ENCODE measurements around the gene CDC42BPB.
A peak's percentile ranks its signal among the peaks of the same experiment; 100 is the strongest.

Gene CDC42BPB

DNA sequence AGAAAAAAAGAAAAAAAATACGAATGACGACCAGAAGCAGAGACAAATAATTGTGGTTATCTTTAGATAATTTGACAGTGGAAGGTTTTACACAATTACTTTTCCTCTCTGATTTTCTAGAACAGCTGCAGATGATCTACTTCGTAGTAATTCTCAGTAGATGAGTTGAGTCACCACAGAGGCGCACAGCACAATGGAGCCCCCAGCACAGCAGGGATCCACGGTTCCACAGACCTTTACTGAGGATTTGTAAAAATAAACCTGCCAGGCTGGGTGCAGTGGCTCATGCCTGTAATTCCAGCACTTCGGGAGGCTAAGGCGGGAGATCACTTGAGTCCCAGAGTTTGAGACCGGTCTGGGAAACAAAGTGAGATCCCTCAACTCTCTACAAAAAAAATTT is 105.5 kb downstream of the CDC42BPB start:
- no peak for DNase-seq (ENCODE audit: low read depth)
- no peak for TF ChIP-seq CTCF (IDR thresholded peaks at IDR 0.05; ENCODE audit: low read depth, low read length, missing control alignments)
- H3K4me3 ChIP-seq (ENCODE audit: low read depth, low read length): no peak overlapping the region

- DNase-seq (ENCODE audit: low read depth): no peak
- no peak overlapping the region for H3K4me3 ChIP-seq (ENCODE audit: low read depth, low read length)
- TF ChIP-seq CTCF (IDR thresholded peaks at IDR 0.05; ENCODE audit: low read depth, low read length, missing control alignments): no peak
These were observed 106.3 kb downstream of the CDC42BPB start for GRCh38 chr14:102951034-102951433.

- DNase-seq (ENCODE audit: low read depth): no peak
- no peak for TF ChIP-seq CTCF (IDR thresholded peaks at IDR 0.05; ENCODE audit: low read depth, low read length, missing control alignments)
- no peak overlapping the region for H3K4me3 ChIP-seq (ENCODE audit: low read depth, low read length)
These were observed 107.4 kb downstream of the CDC42BPB start for GRCh38 chr14:102949801-102950451.

- H3K4me3 ChIP-seq (ENCODE audit: low read depth, low read length): no peak overlapping the region
- TF ChIP-seq CTCF (IDR thresholded peaks at IDR 0.05; ENCODE audit: low read depth, low read length, missing control alignments): no peak
- peak; percentile 21 for DNase-seq (ENCODE audit: low read depth)
These were observed 108.1 kb downstream of the CDC42BPB start for GRCh38 chr14:102949062-102949800.

- H3K4me3 ChIP-seq (ENCODE audit: low read depth, low read length): no peak overlapping the region
- no peak for TF ChIP-seq CTCF (IDR thresholded peaks at IDR 0.05; ENCODE audit: low read depth, low read length, missing control alignments)
- DNase-seq (ENCODE audit: low read depth): no peak
These were observed 108.7 kb downstream of the CDC42BPB start for GRCh38 chr14:102948698-102949061.

- no peak for DNase-seq (ENCODE audit: low read depth)
- TF ChIP-seq CTCF (IDR thresholded peaks at IDR 0.05; ENCODE audit: low read depth, low read length, missing control alignments): no peak
These were observed 109.8 kb downstream of the CDC42BPB start for GRCh38 chr14:102947321-102948103.

More at GRCh38 chr14:102947321-102948103, 109.8 kb downstream of the CDC42BPB start:
- H3K4me3 ChIP-seq (ENCODE audit: low read depth, low read length): no peak overlapping the region
